GM21717 (cell line): ENCODE results near the gene PHAF1.
A peak's percentile ranks its signal among the peaks of the same experiment; 100 is the strongest.

Experiments used
- ATAC-seq: cut with Tn5 transposase; IDR thresholded peaks from one replicate; pipeline ENCODE4 v1.9.1; 2021; ENCODE audit warnings: mild to moderate bottlenecking, moderate library complexity; ENCODE audit not compliant: unreplicated experiment

PHAF1 gene

GRCh38 chr16:67109407-67110135, at the start of gene PHAF1:
Gene PHAF1 (plus strand): TSS chr16:67109941. CDS start chr16:67110176, 235 bp downstream.
- peak; percentile 86 for ATAC-seq

- no peak for ATAC-seq
Observed at GRCh38 chr16:67063008-67063407, 46.7 kb upstream of the PHAF1 start.

DNA sequence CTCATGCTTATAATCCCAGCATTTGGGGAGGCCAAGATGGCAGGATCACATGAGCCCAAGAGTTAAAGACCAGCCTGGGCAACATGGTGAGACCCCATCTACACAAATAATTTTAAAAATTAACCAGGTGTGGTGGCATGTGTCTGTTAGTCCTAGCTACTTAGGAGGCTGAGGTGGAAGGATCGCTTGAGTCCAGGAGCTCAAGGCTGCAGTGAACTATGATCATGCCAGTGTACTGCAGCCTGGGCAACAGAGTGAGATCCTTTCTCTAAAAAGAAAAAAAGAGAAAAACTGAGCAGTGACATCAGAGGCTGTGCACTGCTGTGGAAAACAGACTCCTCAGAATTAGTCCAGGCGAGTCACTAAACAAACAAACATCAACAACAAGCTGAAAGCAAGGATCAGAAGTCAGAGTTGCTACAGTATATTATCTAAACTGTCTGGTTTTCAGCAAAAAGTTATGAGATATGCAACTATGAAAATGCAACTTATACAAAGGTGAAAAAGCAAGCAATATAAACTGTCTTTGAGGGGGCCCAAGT, 41.5 kb upstream of the PHAF1 start:
- ATAC-seq = no peak

DNA sequence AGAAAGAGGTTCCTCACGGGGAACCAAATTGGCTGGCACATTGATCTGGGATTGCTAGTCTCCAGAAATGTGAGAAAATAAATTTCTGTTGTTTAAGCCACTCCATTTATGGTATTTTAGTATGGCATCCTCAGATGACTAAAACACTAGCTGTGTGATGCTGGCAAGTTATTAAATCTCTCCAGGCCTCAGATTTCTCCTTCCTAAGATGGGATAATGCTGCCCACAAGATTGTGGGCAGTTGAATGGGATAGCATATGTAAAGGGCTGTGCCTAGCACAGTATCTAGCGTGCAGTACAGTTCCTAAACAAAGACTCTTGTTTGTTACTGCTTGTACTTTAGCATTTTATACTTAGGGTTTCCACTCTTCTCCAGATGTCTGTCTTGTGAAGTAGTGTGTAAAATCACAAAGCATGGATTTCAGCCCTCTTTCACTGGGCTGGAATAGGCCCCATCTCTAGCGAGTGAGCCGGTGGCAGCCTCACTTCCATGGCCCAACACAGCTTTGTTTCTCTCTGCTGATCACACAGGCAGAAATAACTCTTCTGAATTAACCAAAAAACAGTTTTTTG, 38.2 kb upstream of the PHAF1 start:
- ATAC-seq = no peak

- ATAC-seq = no peak
Observed at GRCh38 chr16:67075331-67075730, 34.4 kb upstream of the PHAF1 start.

DNA sequence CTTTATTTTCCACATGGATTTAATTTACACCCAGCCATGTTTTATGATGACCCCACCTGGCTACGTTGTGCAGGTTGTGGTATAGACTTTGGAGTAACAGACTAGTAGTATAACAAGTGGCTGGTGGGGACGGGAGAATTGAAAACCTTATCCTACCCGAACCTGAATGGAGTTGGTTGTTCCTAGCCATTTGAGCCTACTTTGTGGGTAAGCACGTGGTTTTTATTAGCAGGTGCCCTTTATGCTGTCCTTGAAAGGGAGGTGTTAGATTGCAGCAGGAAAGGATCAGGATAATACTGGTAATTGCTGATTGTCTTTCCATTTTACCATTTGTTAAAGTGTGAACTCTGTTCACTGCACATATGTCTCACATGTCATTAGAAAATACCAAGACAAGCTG, 31.9 kb upstream of the PHAF1 start:
- no peak for ATAC-seq

GRCh38 chr16:67082100-67082499, 27.6 kb upstream of the PHAF1 start:
- no peak for ATAC-seq

DNA sequence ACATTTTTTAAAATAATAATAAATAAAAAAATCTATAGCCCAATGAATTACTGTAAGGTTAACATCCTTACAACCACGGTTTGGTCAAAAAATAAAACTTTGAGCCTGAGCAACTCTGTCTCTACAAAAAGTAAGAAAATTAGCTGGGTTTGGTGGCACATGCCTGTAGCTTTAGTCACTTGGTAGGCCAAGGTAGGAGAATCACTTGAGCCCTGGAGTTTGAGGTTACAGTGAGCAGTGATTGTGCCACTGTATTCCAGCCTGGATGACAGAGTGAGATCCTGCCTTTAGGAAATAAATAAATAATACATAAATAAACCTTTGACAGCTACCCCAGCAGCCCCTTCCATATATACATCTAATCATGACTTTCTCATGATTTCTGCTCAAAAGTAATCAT, 26.9 kb upstream of the PHAF1 start:
- ATAC-seq = no peak

DNA sequence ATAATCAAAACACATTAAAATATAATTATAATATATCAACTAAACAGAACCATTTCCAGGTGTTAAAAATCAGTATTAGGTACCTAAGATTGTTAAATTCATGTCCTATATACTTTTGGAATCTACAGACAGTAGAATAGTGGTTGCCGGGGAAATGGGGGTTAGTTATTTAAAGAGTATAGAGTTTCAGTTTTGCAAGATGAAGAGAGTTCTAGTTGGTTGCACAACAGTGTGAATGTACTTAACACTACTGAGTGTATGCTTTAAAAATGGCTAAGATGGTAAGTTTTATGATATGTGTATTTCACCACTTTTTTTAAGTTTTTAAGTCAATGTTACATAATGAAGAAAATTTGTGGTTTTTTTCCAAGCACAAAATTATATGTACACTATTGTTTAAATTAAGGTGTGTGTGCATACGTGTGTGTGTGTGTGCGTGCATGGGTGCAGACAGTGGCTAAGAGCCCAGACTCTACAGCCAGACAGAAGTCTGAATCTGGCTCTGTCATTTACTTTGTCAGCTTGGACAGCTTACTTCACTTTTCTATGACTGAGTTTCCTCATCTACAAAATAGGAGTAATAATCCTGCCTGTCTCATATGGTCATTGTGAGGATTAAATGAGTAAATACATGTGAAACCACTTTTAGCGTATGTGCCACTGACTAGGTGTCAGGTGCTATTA, 25.3 kb upstream of the PHAF1 start:
- no peak for ATAC-seq

DNA sequence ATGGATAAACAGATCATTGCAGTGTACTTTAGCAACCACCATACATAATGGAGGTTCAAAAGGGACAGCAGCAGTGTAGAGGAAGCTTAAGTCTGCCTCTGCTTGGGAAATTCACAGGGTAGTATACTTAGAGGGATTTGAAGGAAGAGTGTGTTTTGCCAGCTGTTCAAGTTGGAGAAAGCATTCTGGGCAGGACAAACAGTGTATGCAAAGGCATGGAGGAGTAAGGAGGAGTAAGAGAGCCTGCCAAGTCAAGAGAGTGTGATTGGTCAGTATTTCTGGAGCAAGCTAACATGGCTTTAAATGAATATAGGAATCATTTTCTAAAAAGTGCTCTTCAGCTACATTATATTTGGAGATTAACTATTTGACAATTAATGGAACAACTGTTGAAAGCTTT, 22.9 kb upstream of the PHAF1 start:
- ATAC-seq = no peak

- ATAC-seq = no peak
Observed at GRCh38 chr16:67087291-67087690, 22.4 kb upstream of the PHAF1 start.

- ATAC-seq = no peak
Observed at GRCh38 chr16:67087803-67088202, 21.9 kb upstream of the PHAF1 start.

- no peak for ATAC-seq
Observed at GRCh38 chr16:67088551-67088950, 21.2 kb upstream of the PHAF1 start.

DNA sequence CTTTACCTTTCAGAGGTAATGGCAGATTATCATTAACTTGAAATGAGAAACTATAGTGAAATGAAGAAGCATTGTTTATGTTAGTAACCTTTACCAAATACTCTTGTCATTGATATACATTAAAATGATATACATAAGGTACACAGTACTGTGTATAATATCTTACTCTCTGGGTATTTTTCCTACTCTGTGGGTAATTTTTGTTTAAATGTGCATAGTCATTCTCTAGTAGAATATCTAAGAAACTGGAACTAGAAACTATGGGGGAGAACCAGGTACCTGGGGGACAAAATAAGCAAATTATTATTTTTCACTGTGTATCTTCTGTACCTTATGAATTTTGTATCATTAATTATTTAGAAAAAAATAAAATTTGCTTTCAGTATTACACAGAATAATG, 20.6 kb upstream of the PHAF1 start:
- ATAC-seq = no peak

DNA sequence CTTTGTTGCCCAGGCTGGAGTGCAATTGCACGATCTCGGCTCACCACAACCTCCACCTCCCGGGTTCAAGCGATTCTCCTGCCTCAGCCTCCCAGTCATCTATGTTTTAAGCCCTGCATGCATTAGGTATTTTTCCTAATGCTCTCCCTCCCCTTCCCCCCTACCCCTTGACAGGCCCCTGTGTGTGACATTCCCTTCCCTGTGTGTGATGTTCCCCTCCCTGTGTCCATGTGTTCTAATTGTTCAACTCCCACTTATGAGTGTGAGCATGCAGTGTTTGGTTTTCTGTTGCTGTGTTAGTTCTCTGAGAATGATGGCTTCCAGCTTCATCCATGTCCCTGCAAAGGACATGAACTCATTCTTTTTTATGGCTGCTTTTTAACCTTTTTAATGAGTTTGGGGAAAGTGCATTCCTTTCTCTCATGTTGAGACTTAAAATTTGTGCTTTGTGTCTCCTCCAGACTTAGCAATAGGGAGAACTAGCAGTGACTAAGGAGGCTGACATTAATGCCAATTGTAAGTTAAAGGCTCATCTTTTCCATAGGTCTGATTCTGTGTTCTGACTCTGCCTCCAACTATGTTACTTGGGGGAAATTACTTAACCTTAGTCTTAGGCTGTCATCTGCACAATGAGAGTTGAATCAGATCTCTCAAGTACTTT, 17.7 kb upstream of the PHAF1 start:
- ATAC-seq = no peak

GRCh38 chr16:67093098-67093726, 16.5 kb upstream of the PHAF1 start:
- ATAC-seq = no peak

GRCh38 chr16:67098599-67098998, 11.1 kb upstream of the PHAF1 start:
- ATAC-seq = no peak

DNA sequence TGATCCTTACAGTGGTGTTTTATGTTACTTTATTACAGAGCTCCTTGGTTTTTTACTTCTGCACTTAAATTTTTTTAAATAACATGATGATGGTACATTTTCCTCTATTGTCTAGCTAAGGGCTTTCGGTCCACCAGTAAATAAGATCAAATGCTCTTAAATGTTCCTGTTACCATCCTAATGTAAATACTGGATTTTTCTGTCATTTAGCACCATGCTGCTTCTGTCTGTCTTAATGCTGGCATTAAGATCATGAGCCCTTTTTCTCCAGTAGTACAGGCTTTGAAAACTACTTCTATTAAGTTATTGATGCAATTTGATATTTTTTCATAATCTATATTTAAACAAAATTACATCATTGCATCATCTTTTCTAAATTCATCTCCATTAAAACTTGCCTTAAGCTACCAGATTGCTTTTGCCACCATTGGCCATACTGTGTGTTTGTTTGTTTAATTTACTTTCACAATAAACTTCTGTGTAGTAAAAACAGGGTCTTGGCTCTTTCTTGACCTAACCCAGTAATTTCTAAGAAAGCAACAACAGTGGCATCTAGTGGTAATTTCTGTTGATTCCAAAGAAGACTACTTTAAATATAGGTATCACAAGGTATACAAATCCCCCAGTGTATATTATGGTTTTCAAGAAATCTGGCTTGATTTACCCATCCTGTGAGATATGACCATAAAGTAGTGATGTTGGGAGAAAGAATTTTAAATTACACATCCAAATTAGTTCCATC, 9.0 kb upstream of the PHAF1 start:
- no peak for ATAC-seq

- ATAC-seq = no peak
Observed at GRCh38 chr16:67101311-67102082, 8.2 kb upstream of the PHAF1 start.

GRCh38 chr16:67104061-67104460, 5.7 kb upstream of the PHAF1 start:
- no peak for ATAC-seq
